PC-9 (cell line): ENCODE results near the gene CPEB1. TPM values are rescaled to one million over a fixed set of nuclear protein-coding genes. Genes with fewer than 3 reads are reported as not detected.

Experiments used
- BruUV-seq: library from RNA; stranded (reverse); fragments of 400-500 nt; replicated peaks from 2 replicates; lab custom pipeline; 2021; lab: Mats Ljungman, UMichigan
- CTCF ChIA-PET: fragments of 300-600 bp; sonication (Branson Sonifier 250); formaldehyde crosslinking; loops from one replicate; lab custom pipeline; 2022; ENCODE audit warnings: antibody characterized with exemption; lab: Charles Lee
- POLR2A ChIA-PET: fragments of 300-600 bp; sonication (Branson Sonifier 250); formaldehyde crosslinking; loops from one replicate; lab custom pipeline; 2022; ENCODE audit warnings: antibody characterized with exemption; ENCODE audit not compliant: unreplicated experiment; lab: Charles Lee
- DNase-seq, 2 experiments: peaks; one replicate each; pipeline versions ENCODE4 v3.0.0 to v3.0.0-alpha.2; 2015 to 2022; ENCODE audit warnings: mixed read lengths in 1 of 2
- H2AFZ ChIP-seq: fragments of 200-600 bp; sonication (generic); 2 replicates; pipeline ENCODE4 v1.8.1; 2017; ENCODE audit warnings: antibody characterized with exemption
- H3F3A ChIP-seq: fragments of 200-600 bp; sonication (generic); 2 replicates; pipeline ENCODE4 v1.8.1; 2017; ENCODE audit warnings: antibody characterized with exemption, mild to moderate bottlenecking, low read depth; ENCODE audit not compliant: insufficient read depth
- H3K27ac ChIP-seq: fragments of 200-600 bp; sonication (generic); 2 replicates; pipeline ENCODE4 v1.6.1; 2016; ENCODE audit warnings: mixed run types
- H3K27me3 ChIP-seq: fragments of 200-600 bp; sonication (generic); 2 replicates; pipeline ENCODE4 v1.6.1; 2016; ENCODE audit warnings: low read depth, mixed run types; ENCODE audit not compliant: insufficient read depth
- H3K36me3 ChIP-seq: fragments of 200-600 bp; sonication (generic); 2 replicates; pipeline ENCODE4 v1.6.1; 2016; ENCODE audit warnings: low read depth, mixed run types
- H3K4me1 ChIP-seq: fragments of 200-600 bp; sonication (generic); replicated peaks from 2 replicates; pipeline ENCODE4 v1.6.1; 2016; ENCODE audit warnings: mixed run types; ENCODE audit not compliant: insufficient read depth
- H3K4me2 ChIP-seq: fragments of 200-600 bp; sonication (generic); 2 replicates; pipeline ENCODE4 v1.6.1; 2017; ENCODE audit warnings: mixed run types
- H3K4me3 ChIP-seq: fragments of 200-600 bp; sonication (generic); 2 replicates; pipeline ENCODE4 v1.6.1; 2016; ENCODE audit warnings: mixed run types
- H3K79me2 ChIP-seq: fragments of 200-600 bp; sonication (generic); 2 replicates; pipeline ENCODE4 v1.6.1; 2017; ENCODE audit warnings: low read depth, mixed run types
- H3K9me2 ChIP-seq: fragments of 200-600 bp; sonication (generic); 2 replicates; pipeline ENCODE4 v1.8.1; 2017; ENCODE audit warnings: mild to moderate bottlenecking; ENCODE audit not compliant: insufficient read depth
- H3K9me3 ChIP-seq: fragments of 200-600 bp; sonication (generic); 2 replicates; pipeline ENCODE4 v1.8.1; 2016; ENCODE audit warnings: low read depth; ENCODE audit not compliant: insufficient read depth
- H4K20me1 ChIP-seq: fragments of 200-600 bp; sonication (generic); 2 replicates; pipeline ENCODE4 v1.8.1; 2017; ENCODE audit not compliant: insufficient read depth
- CTCF ChIP-seq: fragments of 200-600 bp; sonication (generic); conservative IDR thresholded peaks from 2 replicates; pipeline ENCODE4 v1.6.1; 2017; ENCODE audit warnings: mixed run types, antibody characterized with exemption, mild to moderate bottlenecking, moderate library complexity
- EZH2 ChIP-seq: fragments of 200-600 bp; sonication (generic); IDR thresholded peaks from 2 replicates; pipeline ENCODE4 v1.8.0; 2017; ENCODE audit warnings: antibody characterized with exemption, low read depth
- intact Hi-C: fragments of 100-400 bp; cut with micrococcal nuclease; formaldehyde crosslinking; loops from one replicate; pipeline ENCODE4 v1.10.0; 2022; ENCODE audit not compliant: unreplicated experiment
- total RNA-seq: library from RNA; stranded (reverse); gene quantifications from 2 replicates; pipeline ENCODE4 v1.2.3, GENCODE V29; 2021

CPEB1 gene
- total RNA-seq, 1 experiment from 2014 or later = not detected

- intact Hi-C loops = no loop called here
- no peaks in the 10 kb centered on the region for H3K9me3 ChIP-seq
- no peak overlapping the region for H3K4me2 ChIP-seq
- no peaks in the 10 kb centered on the region for H3K36me3 ChIP-seq
- H3K27me3 ChIP-seq = peaks cover 50% of the 10 kb centered on the region
- H3K4me3 ChIP-seq = no peak overlapping the region
- no peaks in the 10 kb centered on the region for H3K9me2 ChIP-seq
- BruUV-seq = no TSS peak
- no peaks in the 10 kb centered on the region for H3K4me1 ChIP-seq
- CTCF ChIA-PET = no interaction called here
- H3K27ac ChIP-seq = no peak overlapping the region
- DNase-seq = no peak
- POLR2A ChIA-PET = no interaction called here
- no peaks in the 10 kb centered on the region for H4K20me1 ChIP-seq
- H3F3A ChIP-seq = no peaks in the 10 kb centered on the region
- TF ChIP-seq CTCF = no peak
- no peak for TF ChIP-seq EZH2
- no peak overlapping the region for H2AFZ ChIP-seq
- H3K79me2 ChIP-seq = no peaks in the 10 kb centered on the region
Observed at GRCh38 chr15:82651708-82652107, 4.5 kb upstream of the CPEB1 start.

GRCh38 chr15:82650046-82650670 lies 3.0 kb upstream of the CPEB1 start:
- no peaks in the 10 kb centered on the region for H3K79me2 ChIP-seq
- no peak overlapping the region for H3K4me3 ChIP-seq
- H4K20me1 ChIP-seq = no peaks in the 10 kb centered on the region
- TF ChIP-seq EZH2 (no peak), CTCF (no peak)
- intact Hi-C loops = no loop called here
- no TSS peak for BruUV-seq
- no peak overlapping the region for H3K4me2 ChIP-seq
- no peak overlapping the region for H2AFZ ChIP-seq
- peaks cover 37% of the 10 kb centered on the region for H3K27me3 ChIP-seq
- no peaks in the 10 kb centered on the region for H3K36me3 ChIP-seq
- ChIA-PET POLR2A (no interaction called here), CTCF (no interaction called here)
- DNase-seq = no peak
- no peak overlapping the region for H3K27ac ChIP-seq
- no peaks in the 10 kb centered on the region for H3F3A ChIP-seq
- H3K9me3 ChIP-seq = no peaks in the 10 kb centered on the region
- no peaks in the 10 kb centered on the region for H3K9me2 ChIP-seq
- H3K4me1 ChIP-seq = no peaks in the 10 kb centered on the region

GRCh38 chr15:82649226-82649999 lies 2.2 kb upstream of the CPEB1 start:
- Histone ChIP-seq H3K4me3 (no peak overlapping the region), H3K9me2 (no peaks in the 10 kb centered on the region), H3K4me1 (no peaks in the 10 kb centered on the region), H4K20me1 (no peaks in the 10 kb centered on the region), H3K79me2 (no peaks in the 10 kb centered on the region), H3K36me3 (no peaks in the 10 kb centered on the region), H3K27me3 (peaks cover 35% of the 10 kb centered on the region), H3K9me3 (no peaks in the 10 kb centered on the region), H2AFZ (no peak overlapping the region), H3K27ac (no peak overlapping the region), H3K4me2 (no peak overlapping the region), H3F3A (no peaks in the 10 kb centered on the region)
- ChIA-PET POLR2A (no interaction called here), CTCF (no interaction called here)
- no peak for DNase-seq
- no TSS peak for BruUV-seq
- TF ChIP-seq CTCF = no peak
- no peak for TF ChIP-seq EZH2
- intact Hi-C loops = no loop called here
